Posterior vena cava (tissue), 2 donors: Measurements from ENCODE around the gene SGK1. TPM values are rescaled to one million over a fixed set of nuclear protein-coding genes. Genes with fewer than 3 reads are reported as not detected.
"Not testable (repeated sequence)": the region's sequence is repeated elsewhere in the genome, so short reads cannot be mapped to it uniquely, and the experiment has no call there.

Experiments
- DNase-seq: peaks from one replicate; pipeline ENCODE4 v3.0.0-alpha.2; 2020; ENCODE audit warnings: low spot score
- intact Hi-C, 2 donors: fragments of 100-400 bp; cut with DNase I; formaldehyde crosslinking; loops; one replicate each; pipeline versions ENCODE4 v1.14.1 to v1.14.2; 2022 to 2023
- total RNA-seq, 2 donors: library from RNA; stranded (reverse); fragmentation: NEBNext Ultra II Directional; extraction: Animal tissue kit (Norgen Biotek cat#: 25700); gene quantifications; one replicate each; pipeline ENCODE4 v1.2.1, GENCODE V29; 2021
- donor health status: DM: yes; HTN: yes; CAD: no.
- donor health status: DM: yes; HTN: yes; CAD: no.

The SGK1 gene
- total RNA-seq, 2 donors from 2014 or later = 61.1 to 143 TPM

DNA sequence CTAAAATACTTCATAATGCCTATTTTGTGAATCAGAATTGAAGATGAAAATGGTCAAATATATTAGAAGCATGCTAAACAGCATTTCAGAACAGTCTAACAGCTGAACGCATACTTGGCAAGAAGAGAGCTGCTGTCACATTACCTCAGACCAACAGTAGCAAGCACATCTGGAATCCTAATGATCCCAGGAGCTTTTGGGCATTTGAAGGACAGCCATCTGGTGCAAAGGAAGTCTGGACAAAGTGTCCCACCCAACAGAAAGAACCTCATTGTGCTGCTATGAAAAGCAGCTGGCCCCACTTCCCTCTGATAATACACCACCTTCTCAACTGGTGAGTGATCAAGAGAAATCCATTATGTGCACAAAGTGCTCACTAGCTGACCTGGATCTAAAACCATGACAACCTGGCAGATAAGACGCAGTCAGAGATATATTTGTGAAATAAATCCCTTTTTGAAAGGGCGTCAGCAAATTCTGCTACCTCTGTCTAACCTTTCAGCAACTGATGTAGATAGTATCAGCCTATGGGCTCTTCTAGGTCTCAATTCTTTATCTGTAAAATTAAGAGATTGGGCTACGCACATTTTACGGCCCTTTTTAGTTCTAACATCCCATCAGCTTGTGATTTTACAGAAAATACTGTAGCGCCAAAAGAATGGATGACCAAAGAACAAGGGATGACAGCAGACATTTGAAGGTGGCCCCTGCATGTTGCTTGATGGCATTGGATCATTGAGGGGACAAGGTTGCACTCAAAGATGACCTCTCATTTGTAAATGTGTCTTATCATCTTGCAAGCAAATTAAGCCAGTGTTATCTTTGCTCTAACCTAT lies 78.7 kb downstream of the SGK1 start:
- intact Hi-C loops = no loop called here

DNA sequence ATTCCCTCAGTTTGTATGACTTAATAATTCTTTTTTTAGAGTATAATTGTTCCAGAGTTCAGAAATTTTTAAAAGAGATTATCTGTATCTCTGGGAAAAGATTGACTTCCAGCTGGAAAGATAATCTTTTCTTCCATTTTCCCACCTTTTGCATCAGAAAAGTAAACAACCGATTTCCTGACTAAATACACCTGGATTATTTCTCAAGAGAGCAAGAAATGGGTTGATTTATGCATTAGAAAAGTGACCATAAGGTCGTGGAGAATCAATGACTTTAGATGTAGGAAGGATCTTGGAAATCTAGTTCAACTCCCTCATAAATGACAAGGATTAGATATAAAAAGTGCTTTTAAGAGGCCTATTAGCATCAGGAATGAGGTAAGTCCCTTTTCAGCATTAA lies 79.9 kb downstream of the SGK1 start:
- DNase-seq = no peak
- intact Hi-C loops = no loop called here

More for the DNA sequence above, 78.7 kb downstream of the SGK1 start:
- no peak for DNase-seq

GRCh38 chr6:134235937-134236751 lies 81.8 kb downstream of the SGK1 start:
- intact Hi-C loops = no loop called here
- no peak for DNase-seq

DNA sequence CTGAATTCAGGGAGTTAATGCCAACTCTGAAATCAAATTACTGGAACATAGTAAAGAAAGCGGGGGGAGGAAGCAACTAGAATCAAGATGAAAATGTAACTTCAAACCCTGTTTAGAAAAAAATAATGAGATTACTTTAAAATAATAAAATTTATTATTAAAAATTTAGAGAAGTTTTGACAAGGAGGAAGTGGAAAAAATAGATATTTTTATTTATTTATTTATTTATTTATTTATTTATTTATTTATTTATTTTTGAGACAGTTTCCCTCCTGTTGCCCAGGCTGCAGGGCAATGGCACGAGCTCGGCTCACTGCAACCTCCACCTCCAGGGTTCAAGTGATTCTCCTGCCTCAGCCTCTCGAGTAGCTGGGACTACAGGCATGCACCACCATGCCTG lies 82.6 kb downstream of the SGK1 start:
- DNase-seq, intact Hi-C loops: not testable (repeated sequence)

DNA sequence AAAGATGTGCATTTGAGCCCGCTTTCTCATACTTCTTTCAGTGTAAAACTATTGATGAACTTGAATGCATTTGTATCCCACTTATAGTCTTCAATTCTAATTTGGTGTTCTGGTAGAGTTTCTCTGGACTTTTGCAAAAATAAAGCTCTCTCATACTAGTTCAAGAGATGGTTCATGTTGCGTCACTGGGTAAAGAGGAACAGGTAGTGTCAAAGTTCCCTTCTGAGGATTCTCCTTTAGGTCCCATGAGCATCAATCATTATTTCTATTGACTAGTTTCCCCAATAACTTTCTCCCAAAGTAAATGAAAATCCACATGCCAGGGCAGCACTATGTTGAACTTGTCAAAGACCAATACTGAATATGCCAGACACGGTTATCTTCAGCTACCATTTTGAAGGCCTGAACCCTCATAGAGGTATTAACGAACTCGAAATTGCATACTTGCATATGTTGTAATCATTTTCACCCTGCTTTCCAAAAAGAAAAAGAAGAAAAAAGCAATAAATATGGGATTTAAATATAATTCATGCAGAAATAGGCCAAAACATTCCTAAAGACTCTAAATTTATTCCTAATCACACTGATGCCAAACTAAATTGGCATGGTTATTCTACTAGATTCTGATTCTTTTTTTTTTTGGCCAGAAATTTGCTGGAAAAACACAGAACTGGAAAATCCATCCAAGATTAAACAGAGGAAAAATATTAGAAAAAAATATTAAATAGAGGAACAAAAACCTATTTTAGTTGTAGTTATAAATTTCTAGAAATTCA lies 84.5 kb downstream of the SGK1 start:
- DNase-seq = no peak
- intact Hi-C loops = no loop called here

DNA sequence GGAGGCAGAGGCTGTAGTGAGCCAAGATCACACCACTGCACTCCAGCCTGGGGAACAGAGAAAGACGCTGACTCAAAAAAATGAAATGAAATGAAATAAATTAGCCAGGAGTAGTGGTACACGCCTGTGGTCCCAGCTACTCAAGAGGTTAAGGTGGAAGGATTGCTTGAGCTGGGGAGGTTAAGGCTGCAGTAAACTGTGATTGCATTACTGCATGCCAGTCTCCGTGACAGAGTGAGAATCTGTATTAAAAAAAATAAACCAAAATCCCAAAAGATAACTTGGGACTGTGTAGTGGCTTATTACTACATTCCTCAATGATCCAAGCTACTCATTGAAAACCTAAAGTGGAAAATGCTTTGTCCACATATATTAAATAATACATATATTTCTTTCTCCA lies 87.0 kb downstream of the SGK1 start:
- intact Hi-C loops = no loop called here
- no peak for DNase-seq

DNA sequence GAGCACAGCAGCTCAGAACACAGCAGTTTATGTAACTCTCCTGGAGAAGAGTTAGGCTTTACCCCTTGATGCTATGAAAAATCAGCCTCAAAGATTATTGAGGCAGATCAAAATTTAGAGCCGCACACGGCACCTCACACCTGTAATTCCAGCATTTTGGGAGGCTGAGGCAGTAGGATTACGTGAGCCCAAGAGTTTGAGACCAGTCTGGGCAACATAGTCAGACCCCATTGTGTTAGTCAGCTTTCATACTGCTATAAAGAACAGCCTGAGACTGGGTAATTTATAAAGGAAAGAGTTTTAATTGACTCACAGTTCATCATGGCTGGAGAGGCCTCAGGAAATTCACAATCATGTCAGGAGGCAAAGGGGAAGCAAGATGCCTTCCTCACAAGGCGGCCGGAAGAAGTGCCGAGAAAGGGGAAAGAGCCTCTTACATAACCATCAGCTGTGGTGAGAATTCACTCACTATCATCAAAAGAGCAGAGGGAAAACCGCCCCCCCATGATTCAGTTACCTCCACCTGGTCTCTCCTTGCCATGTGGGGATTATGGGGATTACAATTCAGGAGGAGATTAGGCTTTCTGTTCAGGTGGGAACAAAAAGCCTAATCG lies 87.7 kb downstream of the SGK1 start:
- intact Hi-C loops = no loop called here
- no peak for DNase-seq

- intact Hi-C loops = no loop called here
- no peak for DNase-seq
Observed at GRCh38 chr6:134229520-134229919, 88.4 kb downstream of the SGK1 start.

DNA sequence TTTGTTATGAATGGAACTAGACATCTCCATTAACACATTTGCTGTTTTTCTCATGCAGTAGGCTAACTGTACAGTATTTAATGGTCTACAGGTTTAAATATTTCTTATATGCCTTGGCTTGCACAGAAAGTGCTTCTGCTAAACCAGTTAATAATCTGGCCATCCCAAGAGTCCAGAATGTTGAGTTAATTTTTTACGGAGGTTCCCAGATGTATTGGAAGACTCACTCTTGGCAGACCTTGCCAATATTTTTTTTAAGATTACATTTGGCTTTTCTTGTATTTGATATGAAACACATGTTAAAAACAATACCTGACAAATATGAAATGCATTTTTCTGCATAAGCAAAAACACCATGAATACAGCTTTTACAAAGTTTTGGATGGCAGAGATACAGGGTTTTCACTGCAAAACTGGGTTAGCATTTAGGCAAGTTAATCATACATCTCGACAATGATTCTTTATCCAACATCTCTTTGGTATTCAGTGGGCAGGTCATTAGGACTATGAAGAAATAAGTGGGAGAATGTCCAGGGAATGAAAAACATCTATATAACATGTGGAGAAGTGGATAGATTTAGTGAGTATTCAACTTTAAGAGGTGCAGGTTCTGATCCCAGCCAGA lies 94.0 kb downstream of the SGK1 start:
- DNase-seq = no peak
- intact Hi-C loops = no loop called here

DNA sequence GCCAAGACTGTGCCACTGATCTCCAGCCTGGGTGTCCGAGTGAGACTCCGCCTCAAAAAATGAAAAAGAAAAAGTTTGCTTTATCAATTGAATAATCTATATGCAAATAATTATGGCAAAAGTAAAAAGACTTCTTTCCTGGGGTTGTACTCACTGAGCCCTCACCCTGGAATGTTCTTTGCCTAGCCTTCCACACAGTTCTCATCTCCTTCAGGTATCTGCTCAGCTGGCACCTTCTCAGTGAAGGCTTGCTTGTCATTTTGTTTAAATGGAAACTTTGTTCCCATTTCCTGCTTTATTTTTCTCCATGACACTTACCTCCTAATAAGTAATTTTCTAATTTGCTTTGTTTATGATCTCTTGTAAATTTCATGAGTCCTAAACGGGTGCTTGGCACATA lies 96.7 kb downstream of the SGK1 start:
- DNase-seq = no peak
- intact Hi-C loops = no loop called here

GRCh38 chr6:134217798-134218140 lies 100.1 kb downstream of the SGK1 start:
- DNase-seq = no peak
- intact Hi-C loops = no loop called here

- intact Hi-C loops = no loop called here
- DNase-seq = no peak
Observed at GRCh38 chr6:134217105-134217797, 100.7 kb downstream of the SGK1 start.

DNA sequence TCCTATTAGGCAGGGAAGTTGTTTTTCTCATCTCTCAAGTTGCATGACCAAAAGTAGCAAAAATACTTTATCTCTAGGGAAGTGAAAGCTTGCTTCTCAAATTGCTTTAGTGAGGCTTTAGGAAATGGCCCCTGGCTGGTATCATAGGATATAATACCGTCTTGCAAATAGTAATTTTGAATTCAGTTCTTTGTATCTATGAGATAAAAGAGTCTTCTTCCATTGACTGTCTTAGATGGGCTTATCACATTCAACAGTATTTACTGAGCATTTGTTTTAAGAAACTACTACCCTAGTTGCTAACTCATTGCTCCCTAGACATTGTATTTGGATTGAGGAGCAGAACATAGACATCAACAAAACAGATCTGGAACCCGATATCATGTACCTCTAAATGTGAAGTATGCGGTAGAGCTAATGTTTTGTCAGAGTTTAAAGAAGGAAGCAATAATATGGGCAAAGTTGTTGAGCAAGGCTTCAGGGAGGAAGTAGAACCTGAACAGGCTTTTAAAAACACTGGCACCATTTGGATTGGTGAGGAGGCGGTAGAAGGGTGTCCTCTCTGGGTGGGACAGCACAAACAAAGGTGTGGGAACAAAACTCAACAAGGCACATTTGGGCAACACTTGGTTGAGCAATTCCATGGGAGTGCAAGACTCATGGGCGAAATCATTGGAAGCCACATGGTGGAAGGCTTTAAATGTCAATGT lies 101.5 kb downstream of the SGK1 start:
- intact Hi-C loops = no loop called here
- no peak for DNase-seq

- intact Hi-C loops = not testable (repeated sequence)
Observed at GRCh38 chr6:134213410-134213809, 104.5 kb downstream of the SGK1 start.

GRCh38 chr6:134211297-134211696 lies 106.6 kb downstream of the SGK1 start:
- no peak for DNase-seq
- intact Hi-C loops = no loop called here

More at GRCh38 chr6:134213410-134213809, 104.5 kb downstream of the SGK1 start:
- not testable (repeated sequence) for DNase-seq

DNA sequence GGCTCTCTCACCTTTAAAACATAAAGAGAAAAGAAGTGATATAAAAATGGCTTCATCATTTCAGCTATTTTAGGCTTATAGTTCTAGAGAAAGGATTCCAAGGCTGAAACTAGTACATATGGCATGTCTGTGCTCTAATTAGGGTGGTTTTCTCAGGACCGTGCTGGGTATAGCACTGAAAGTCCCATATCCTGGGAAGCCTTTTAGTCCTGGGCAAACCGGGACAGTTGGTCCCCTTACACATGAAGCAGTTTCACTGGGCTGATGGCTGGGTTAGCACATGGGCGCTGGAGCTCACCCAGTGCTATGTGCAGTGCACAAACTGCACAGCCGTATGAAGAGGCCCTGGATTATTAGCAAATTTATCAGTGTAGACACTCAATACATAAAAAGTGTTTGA lies 110.5 kb downstream of the SGK1 start:
- intact Hi-C loops = no loop called here
- DNase-seq = no peak

DNA sequence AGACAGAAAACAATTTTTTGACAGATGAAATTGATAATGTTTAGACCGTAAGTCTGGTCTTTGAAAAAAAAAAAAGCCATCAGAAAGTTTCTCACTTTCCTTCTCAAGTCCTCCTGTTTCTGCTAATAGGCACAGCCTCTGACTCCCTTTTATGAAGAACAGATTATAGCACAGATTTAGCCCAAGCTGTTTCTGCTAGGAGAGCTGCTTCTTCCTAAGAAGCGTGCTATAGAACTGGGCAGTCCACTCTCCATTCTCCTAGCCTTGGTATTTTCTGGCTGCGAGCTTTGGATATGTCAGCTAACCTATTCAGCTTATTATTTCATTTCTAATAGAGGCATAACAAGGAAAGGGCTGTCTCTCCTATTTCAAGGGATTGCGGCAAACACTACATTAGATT lies 112.5 kb downstream of the SGK1 start:
- intact Hi-C loops = no loop called here
- DNase-seq = no peak

DNA sequence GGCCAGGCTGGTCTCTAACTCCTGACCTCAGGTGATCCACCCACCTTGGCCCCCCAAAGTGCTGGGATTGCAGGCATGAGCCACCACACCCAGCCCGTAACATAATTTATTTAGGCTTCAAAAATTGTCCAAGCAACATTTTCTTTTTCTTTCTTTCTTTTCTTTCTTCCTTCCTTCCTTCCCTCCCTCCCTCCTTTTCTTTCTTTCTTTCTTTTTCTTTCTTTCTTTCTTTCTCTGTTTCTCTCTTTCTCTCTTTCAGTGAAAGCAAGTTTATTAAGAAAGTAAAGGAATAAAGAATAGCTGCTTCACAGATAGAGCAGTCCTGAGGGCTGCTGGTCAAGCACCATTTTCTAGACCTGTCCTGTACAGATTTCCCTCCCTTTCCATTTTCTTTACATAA lies 113.2 kb downstream of the SGK1 start:
- intact Hi-C loops, DNase-seq: not testable (repeated sequence)
